Right cardiac atrium (tissue), 5 donors: ENCODE measurements around the gene RNF5. TPM values are rescaled to one million over a fixed set of nuclear protein-coding genes. Genes with fewer than 3 reads are reported as not detected.

Source experiments
- ATAC-seq, 2 donors: fragments of 200-7000 bp; cut with Tn5 transposase; one replicate each; pipeline versions ENCODE4 v1.8.0 to v1.9.1; 2020; ENCODE audit warnings: moderate library complexity in 2 of 2, mild to moderate bottlenecking in 1 of 2
- DNase-seq, 3 donors: peaks; one replicate each; pipeline ENCODE4 v3.0.0-alpha.2; 2020
- H3K27ac ChIP-seq: one replicate; pipeline ENCODE4 v1.5.1; 2013; ENCODE audit warnings: mild to moderate bottlenecking, low read length, control low read depth, moderate library complexity
- H3K27me3 ChIP-seq: one replicate; pipeline ENCODE4 v1.6.1; 2013; ENCODE audit not compliant: control insufficient read depth, insufficient read depth
- H3K4me1 ChIP-seq: one replicate; pipeline ENCODE4 v1.6.1; 2013; ENCODE audit warnings: low read length; ENCODE audit not compliant: control insufficient read depth, insufficient read depth
- H3K4me3 ChIP-seq: one replicate; pipeline ENCODE4 v1.5.1; 2013; ENCODE audit warnings: low read length, control low read depth
- H3K9me3 ChIP-seq: one replicate; pipeline ENCODE4 v1.6.1; 2013; ENCODE audit warnings: low read length; ENCODE audit not compliant: control insufficient read depth
- WGBS: extraction: QIAGEN DNeasy Blood & Tissue Kit; methylation state at CpG from one replicate; pipeline ENCODE4 v1.1.7; 2013; 5-methylcytosine and 5-hydroxymethylcytosine counted together
- intact Hi-C, 4 donors: fragments of 100-400 bp; cut with DNase I; formaldehyde crosslinking; loops; one replicate each; pipeline versions ENCODE4 v1.11.0 to v1.14.0; 2022 to 2023
- polyA plus RNA-seq: library from polyadenylated mRNA; stranded (reverse); fragments of 200-250 nt; gene quantifications from one replicate; pipeline ENCODE4 v1.2.3, GENCODE V29; 2013
- total RNA-seq, 4 donors: library from RNA; stranded (reverse); fragmentation: NEBNext Ultra II Directional; extraction: Animal tissue kit (Norgen Biotek cat#: 25700); gene quantifications; one replicate each; pipeline ENCODE4 v1.2.1, GENCODE V29; 2021
- donor health status: healthy with polysubstance abuse.
- donor health status: DM: no; HTN: yes; CAD: no.
- donor health status: DM: no; HTN: no; CAD: no.
- donor health status: DM: no; HTN: yes; CAD: no; lungs with severe emphysema.
- donor health status: DM: yes; HTN: yes; CAD: no.

RNF5 gene
- total and polyA plus RNA-seq, 5 donors = 73.2 to 118 (median 78.3) TPM

- DNase-seq (peak in 2 of 3 donors; percentile 35 to 60), ATAC-seq (peak in 1 of 2 donors; percentile 6)
- H3K9me3 ChIP-seq = no peaks in the 10 kb centered on the region
- H3K4me1 ChIP-seq = no peaks in the 10 kb centered on the region
- H3K4me3 ChIP-seq = no peak overlapping the region
- no peak overlapping the region for H3K27ac ChIP-seq
- H3K27me3 ChIP-seq = no peaks in the 10 kb centered on the region
- intact Hi-C loops = no loop called here
- 72% methylated on average over 11 of the region's 11 CpGs for WGBS
These were observed 9.2 kb upstream of the RNF5 start for GRCh38 chr6:32168807-32169591.

- no peaks in the 10 kb centered on the region for H3K27me3 ChIP-seq
- WGBS = 89% methylated on average over 11 of the region's 11 CpGs
- intact Hi-C loops = loop anchor here in 1 of 4 donors (10.0 kb wide), 1 partner anchor 45 kb away; the partner anchor contains the start of gene ATF6B
- H3K4me3 ChIP-seq = no peak overlapping the region
- H3K27ac ChIP-seq = no peak overlapping the region
- no peak for ATAC-seq
- H3K4me1 ChIP-seq = no peaks in the 10 kb centered on the region
- DNase-seq = peak in 1 of 3 donors; percentile 46
- H3K9me3 ChIP-seq = no peaks in the 10 kb centered on the region
These were observed 7.9 kb upstream of the RNF5 start for GRCh38 chr6:32170294-32170693.

- ATAC-seq (no peak), DNase-seq (peak in 1 of 3 donors; percentile 32)
- Histone ChIP-seq H3K9me3 (no peaks in the 10 kb centered on the region), H3K27me3 (no peaks in the 10 kb centered on the region), H3K4me1 (no peaks in the 10 kb centered on the region), H3K27ac (no peak overlapping the region), H3K4me3 (no peak overlapping the region)
- 92% methylated on average over 6 of the region's 6 CpGs for WGBS
- intact Hi-C loops = loop anchor here in 1 of 4 donors (10.0 kb wide), 1 partner anchor 46 kb away; the partner anchor contains the start of gene ATF6B
These were observed 7.0 kb upstream of the RNF5 start for GRCh38 chr6:32171234-32171633.

GRCh38 chr6:32173051-32173727 lies 5.0 kb upstream of the RNF5 start:
- Histone ChIP-seq H3K27me3 (no peaks in the 10 kb centered on the region), H3K4me1 (no peaks in the 10 kb centered on the region), H3K27ac (no peak overlapping the region), H3K4me3 (no peak overlapping the region), H3K9me3 (no peaks in the 10 kb centered on the region)
- intact Hi-C loops = loop anchor here in 1 of 4 donors (10.0 kb wide), 1 partner anchor 48 kb away; the partner anchor contains the start of gene ATF6B
- ATAC-seq = no peak
- 78% methylated on average over 4 of the region's 4 CpGs for WGBS
- no peak for DNase-seq

- WGBS = 78% methylated on average over 1 of the region's 1 CpG
- H3K27me3 ChIP-seq = no peaks in the 10 kb centered on the region
- intact Hi-C loops = loop anchor here in 1 of 4 donors (10.0 kb wide), 1 partner anchor 50 kb away; the partner anchor contains the start of gene ATF6B
- H3K4me1 ChIP-seq = peaks cover 3% of the 10 kb centered on the region
- DNase-seq (no peak), ATAC-seq (no peak)
- H3K9me3 ChIP-seq = no peaks in the 10 kb centered on the region
- H3K4me3 ChIP-seq = no peak overlapping the region
- no peak overlapping the region for H3K27ac ChIP-seq
These were observed 3.8 kb upstream of the RNF5 start for GRCh38 chr6:32174416-32174815.

- no peak for ATAC-seq
- peaks cover 4% of the 10 kb centered on the region for H3K4me1 ChIP-seq
- H3K9me3 ChIP-seq = no peaks in the 10 kb centered on the region
- WGBS = 18% methylated on average over 2 of the region's 2 CpGs
- peak overlapping the region; percentile 88 for H3K4me3 ChIP-seq
- no peaks in the 10 kb centered on the region for H3K27me3 ChIP-seq
- H3K27ac ChIP-seq = peak overlapping the region; percentile 76
- DNase-seq = no peak
- intact Hi-C loops = loop anchor here in 1 of 4 donors (10.0 kb wide), 1 partner anchor 51 kb away; the partner anchor contains the start of gene ATF6B
These were observed 2.9 kb upstream of the RNF5 start for GRCh38 chr6:32175322-32175710.

GRCh38 chr6:32175711-32176475 lies 2.3 kb upstream of the RNF5 start, which contains the start of gene AGPAT1:
AGPAT1 (minus strand) TSS chr6:32176084; CDS start chr6:32171496, 4,588 bp downstream.
- Histone ChIP-seq H3K4me3 (peak within 1 kb of the TSS; percentile 88), H3K27me3 (no peaks in the 10 kb centered on the region), H3K9me3 (no peaks in the 10 kb centered on the region), H3K4me1 (peaks cover 4% of the 10 kb centered on the region), H3K27ac (peak within 1 kb of the TSS; percentile 98)
- under 1% methylated on average over 27 of the region's 27 CpGs for WGBS
- intact Hi-C loops = loop anchor here in 1 of 4 donors (10.0 kb wide), 1 partner anchor 51 kb away; the partner anchor contains the start of gene ATF6B
- DNase-seq (peak; percentile 98 to 99 (median 99)), ATAC-seq (peak; percentile 79)

- intact Hi-C loops = loop anchor here in 1 of 4 donors (10.0 kb wide), 1 partner anchor 52 kb away; the partner anchor contains the start of gene ATF6B
- no peaks in the 10 kb centered on the region for H3K27me3 ChIP-seq
- peak overlapping the region; percentile 98 for H3K27ac ChIP-seq
- peaks cover 4% of the 10 kb centered on the region for H3K4me1 ChIP-seq
- peak overlapping the region; percentile 33 for H3K4me3 ChIP-seq
- 20% methylated on average over 5 of the region's 5 CpGs for WGBS
- no peaks in the 10 kb centered on the region for H3K9me3 ChIP-seq
- DNase-seq (no peak), ATAC-seq (no peak)
These were observed 1.6 kb upstream of the RNF5 start for GRCh38 chr6:32176476-32177182.

GRCh38 chr6:32177183-32177787 lies 920 bp upstream of the RNF5 start:
- peak in 1 of 3 donors; percentile 71 for DNase-seq
- intact Hi-C loops = loop anchor here in 1 of 4 donors (10.0 kb wide), 1 partner anchor 52 kb away; the partner anchor contains the start of gene ATF6B
- H3K27me3 ChIP-seq = no peaks in the 10 kb centered on the region
- ATAC-seq = peak; percentile 17 to 25
- peak overlapping the region; percentile 33 for H3K4me3 ChIP-seq
- H3K27ac ChIP-seq = peak overlapping the region; percentile 98
- H3K9me3 ChIP-seq = no peaks in the 10 kb centered on the region
- peaks cover 4% of the 10 kb centered on the region for H3K4me1 ChIP-seq
- under 1% methylated on average over 20 of the region's 20 CpGs for WGBS
